Gastroesophageal sphincter (tissue), 3 donors: ENCODE data around the gene BID.

Experiments used
- CTCF ChIP-seq, 4 experiments: fragments of 200-600 bp in 2 of 4; fragments of 450-650 bp in 2 of 4; sonication (generic) in 1 of 4; IDR thresholded peaks; one replicate each; pipeline ENCODE4 v1.5.1; 2017 to 2019; ENCODE audit warnings: antibody characterized with exemption in 4 of 4, mild to moderate bottlenecking in 2 of 4, moderate library complexity in 2 of 4
- EP300 ChIP-seq: sonication (generic); formaldehyde crosslinking; IDR thresholded peaks from one replicate; pipeline ENCODE4 v1.6.1; 2017; ENCODE audit warnings: antibody characterized with exemption, mild to moderate bottlenecking
- POLR2A ChIP-seq, 2 donors: fragments of 450-650 bp; IDR thresholded peaks; one replicate each; pipeline ENCODE4 v1.6.1; 2017; ENCODE audit warnings: antibody characterized with exemption in 2 of 2, mild to moderate bottlenecking in 2 of 2, moderate library complexity in 1 of 2
- POLR2AphosphoS5 ChIP-seq: sonication (generic); formaldehyde crosslinking; IDR thresholded peaks from one replicate; pipeline ENCODE4 v1.6.1; 2017; ENCODE audit warnings: antibody characterized with exemption

- TF ChIP-seq CTCF (IDR thresholded peaks at IDR 0.05) (no peak), EP300 (no peak), POLR2AphosphoS5 (no peak), POLR2A (IDR thresholded peaks at IDR 0.05) (no peak)
Observed at GRCh38 chr22:17694752-17695151, 79.5 kb downstream of the BID start.
